DMS79 treated with DMSO at 0.1 percent for 48 hours (cell line): ENCODE measurements around the gene NXF3.
"Not testable (repeated sequence)": the region's sequence is repeated elsewhere in the genome, so short reads cannot be mapped to it uniquely, and the experiment has no call there.

Experiments used
- DNase-seq: peaks from one replicate; lab custom pipeline; 2025; lab: John Stamatoyannopoulos, UW

NXF3 gene

DNA sequence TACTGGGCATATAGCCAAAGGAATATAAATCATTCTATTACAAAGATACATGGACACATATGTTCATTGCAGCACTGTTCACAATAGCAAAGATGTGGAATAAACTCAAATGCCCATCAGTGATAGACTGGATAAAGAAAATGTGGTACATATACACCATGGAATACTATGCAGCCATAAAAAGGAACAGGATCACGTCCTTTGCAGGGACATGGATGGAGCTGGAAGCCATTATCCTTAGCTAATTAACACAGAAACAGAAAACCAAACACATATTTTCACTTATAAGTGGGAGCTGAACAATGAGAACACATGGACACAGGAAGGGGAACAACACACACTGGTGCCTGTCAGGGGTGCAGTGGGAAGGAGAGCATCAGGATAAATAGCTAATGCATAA lies 59.6 kb downstream of the NXF3 start:
- not testable (repeated sequence) for DNase-seq
